HL-60 (cell line): ENCODE measurements around the gene KIAA1549.
"Not testable (repeated sequence)": the region's sequence is repeated elsewhere in the genome, so short reads cannot be mapped to it uniquely, and the experiment has no call there.

Experiments used
- DNase-seq, 2 experiments: peaks; one replicate each; pipeline ENCODE4 v3.0.0-alpha.2; 2010 to 2020; ENCODE audit warnings: low read depth in 1 of 2, low spot score in 1 of 2
- H3K27ac ChIP-seq: fragments of 250-450 bp; sonication (Bioruptor Pico); replicated peaks from 2 replicates; pipeline ENCODE4 v1.5.1; 2020; ENCODE audit warnings: mild to moderate bottlenecking, moderate library complexity
- H3K27me3 ChIP-seq: fragments of 250-450 bp; sonication (Bioruptor Pico); 2 replicates; pipeline ENCODE4 v1.5.1; 2021; ENCODE audit warnings: mild to moderate bottlenecking, moderate library complexity; ENCODE audit not compliant: insufficient read depth, poor library complexity, severe bottlenecking
- H3K4me3 ChIP-seq: replicated peaks from 2 replicates; pipeline ENCODE4 v1.5.1; 2011; ENCODE audit warnings: mild to moderate bottlenecking, control low read depth, low read length; ENCODE audit not compliant: insufficient read depth
- CTCF ChIP-seq: IDR thresholded peaks from one replicate; pipeline ENCODE4 v1.5.1; 2011; ENCODE audit warnings: low read length, control low read depth, inconsistent platforms; ENCODE audit not compliant: insufficient read depth
- GABPA ChIP-seq: IDR thresholded peaks from 2 replicates; pipeline ENCODE4 v1.6.1; 2012; ENCODE audit warnings: low read depth
- POLR2AphosphoS5 ChIP-seq: IDR thresholded peaks from 2 replicates; pipeline ENCODE4 v1.6.1; 2012; ENCODE audit warnings: low read depth
- SPI1 ChIP-seq: IDR thresholded peaks from 2 replicates; pipeline ENCODE4 v1.6.1; 2012; ENCODE audit warnings: low read depth, mild to moderate bottlenecking, borderline replicate concordance
- TF ChIP-seq, protein P1 (sequence below): IDR thresholded peaks from 2 replicates; pipeline ENCODE4 v1.6.1; 2012; ENCODE audit warnings: low read depth; ENCODE audit not compliant: insufficient replicate concordance

The KIAA1549 gene

GRCh38 chr7:138797715-138798320, 183.4 kb downstream of the KIAA1549 start, which contains the start of the genes ATP6V0A4 and TMEM213:
Gene ATP6V0A4 (minus strand): TSS chr7:138798196. CDS start chr7:138771247, 26,949 bp downstream.
Gene TMEM213 (plus strand): TSS chr7:138797994. CDS start chr7:138798105, 111 bp downstream.
- Histone ChIP-seq H3K27ac (no peak within 1 kb of the TSS), H3K27me3 (no peaks in the 10 kb centered on the region), H3K4me3 (no peak within 1 kb of the TSS)
- DNase-seq, result no peak
- TF ChIP-seq GABPA, result no peak
- no peak for TF ChIP-seq CTCF
- no peak for TF ChIP-seq SPI1
- TF ChIP-seq POLR2AphosphoS5, result no peak
- TF ChIP-seq, protein P1, sequence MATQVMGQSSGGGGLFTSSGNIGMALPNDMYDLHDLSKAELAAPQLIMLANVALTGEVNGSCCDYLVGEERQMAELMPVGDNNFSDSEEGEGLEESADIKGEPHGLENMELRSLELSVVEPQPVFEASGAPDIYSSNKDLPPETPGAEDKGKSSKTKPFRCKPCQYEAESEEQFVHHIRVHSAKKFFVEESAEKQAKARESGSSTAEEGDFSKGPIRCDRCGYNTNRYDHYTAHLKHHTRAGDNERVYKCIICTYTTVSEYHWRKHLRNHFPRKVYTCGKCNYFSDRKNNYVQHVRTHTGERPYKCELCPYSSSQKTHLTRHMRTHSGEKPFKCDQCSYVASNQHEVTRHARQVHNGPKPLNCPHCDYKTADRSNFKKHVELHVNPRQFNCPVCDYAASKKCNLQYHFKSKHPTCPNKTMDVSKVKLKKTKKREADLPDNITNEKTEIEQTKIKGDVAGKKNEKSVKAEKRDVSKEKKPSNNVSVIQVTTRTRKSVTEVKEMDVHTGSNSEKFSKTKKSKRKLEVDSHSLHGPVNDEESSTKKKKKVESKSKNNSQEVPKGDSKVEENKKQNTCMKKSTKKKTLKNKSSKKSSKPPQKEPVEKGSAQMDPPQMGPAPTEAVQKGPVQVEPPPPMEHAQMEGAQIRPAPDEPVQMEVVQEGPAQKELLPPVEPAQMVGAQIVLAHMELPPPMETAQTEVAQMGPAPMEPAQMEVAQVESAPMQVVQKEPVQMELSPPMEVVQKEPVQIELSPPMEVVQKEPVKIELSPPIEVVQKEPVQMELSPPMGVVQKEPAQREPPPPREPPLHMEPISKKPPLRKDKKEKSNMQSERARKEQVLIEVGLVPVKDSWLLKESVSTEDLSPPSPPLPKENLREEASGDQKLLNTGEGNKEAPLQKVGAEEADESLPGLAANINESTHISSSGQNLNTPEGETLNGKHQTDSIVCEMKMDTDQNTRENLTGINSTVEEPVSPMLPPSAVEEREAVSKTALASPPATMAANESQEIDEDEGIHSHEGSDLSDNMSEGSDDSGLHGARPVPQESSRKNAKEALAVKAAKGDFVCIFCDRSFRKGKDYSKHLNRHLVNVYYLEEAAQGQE, result no peak

- DNase-seq, H3K27me3 ChIP-seq, H3K27ac ChIP-seq, H3K4me3 ChIP-seq: not testable (repeated sequence)
These were observed 184.1 kb downstream of the KIAA1549 start for GRCh38 chr7:138797046-138797445.

DNA sequence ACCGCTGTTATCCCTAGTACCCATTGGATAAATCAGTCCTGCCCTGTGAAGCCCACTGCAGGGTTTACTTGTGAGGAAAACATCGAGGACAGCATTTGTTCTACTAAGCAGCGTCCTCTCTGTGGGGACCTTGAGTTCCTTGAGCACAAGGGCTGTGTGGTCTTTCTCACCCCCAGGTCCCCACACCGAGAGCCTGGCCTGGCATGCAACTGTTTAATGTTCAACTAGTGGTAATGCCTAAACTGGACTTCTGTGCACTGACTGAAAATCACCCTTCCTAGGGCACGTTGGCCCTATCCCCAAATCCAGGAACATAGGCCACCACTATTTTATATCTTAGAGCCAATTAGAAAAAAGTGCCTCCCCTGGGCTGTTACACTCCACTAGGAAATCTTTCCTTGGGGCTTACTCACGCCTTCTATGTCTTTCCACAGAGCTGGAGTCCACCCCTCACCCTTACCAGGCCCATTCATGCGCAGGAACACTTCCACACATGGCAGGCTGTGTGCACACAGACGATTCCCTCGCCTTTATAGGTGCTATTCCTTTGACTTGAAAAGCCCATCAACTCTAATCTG, 185.1 kb downstream of the KIAA1549 start:
- H3K27me3 ChIP-seq, result no peaks in the 10 kb centered on the region
- DNase-seq, result no peak
- H3K4me3 ChIP-seq, result no peak overlapping the region
- TF ChIP-seq, protein P1, result no peak
- TF ChIP-seq GABPA (no peak), CTCF (no peak), SPI1 (no peak), POLR2AphosphoS5 (no peak)
- no peak overlapping the region for H3K27ac ChIP-seq

GRCh38 chr7:138785587-138786437, 195.4 kb downstream of the KIAA1549 start:
- TF ChIP-seq SPI1, result no peak
- no peak for TF ChIP-seq CTCF
- no peak for TF ChIP-seq GABPA
- TF ChIP-seq, protein P1, result no peak
- no peak for TF ChIP-seq POLR2AphosphoS5
- Histone ChIP-seq H3K4me3 (no peak overlapping the region), H3K27ac (no peak overlapping the region), H3K27me3 (no peaks in the 10 kb centered on the region)
- no peak for DNase-seq
